Measurements from ENCODE around the gene RBM24. TPM values are rescaled to one million over a fixed set of nuclear protein-coding genes. Genes with fewer than 3 reads are reported as not detected.

The RBM24 gene
- total RNA-seq, 4 donors from 2014 or later = 0.45 to 5.3 (median 1.6) TPM

- whole genome bisulfite sequencing, 2 donors = 16% methylated on average over 1 of the region's 1 CpG
- H3K27me3 ChIP-seq = no peaks in the 10 kb centered on the region
- DNase-seq = no peak
- intact Hi-C loops (cut with DNase I) = no loop called here
- no peak overlapping the region for H3K27ac ChIP-seq
- H3K4me1 ChIP-seq = no peaks in the 10 kb centered on the region
- no peaks in the 10 kb centered on the region for H3K9me3 ChIP-seq
- H3K4me3 ChIP-seq (replicated peaks in 1 of 3) = no peak overlapping the region
- no peaks in the 10 kb centered on the region for H3K36me3 ChIP-seq
- TF ChIP-seq POLR2A (IDR thresholded peaks at IDR 0.05) = no peak
- TF ChIP-seq CTCF (IDR thresholded peaks at IDR 0.05) = no peak
These were observed 39.1 kb upstream of the RBM24 start for GRCh38 chr6:17242087-17242486.

- no peak overlapping the region for H3K4me3 ChIP-seq (replicated peaks in 1 of 3)
- H3K9me3 ChIP-seq = no peaks in the 10 kb centered on the region
- H3K4me1 ChIP-seq = no peaks in the 10 kb centered on the region
- H3K36me3 ChIP-seq = no peaks in the 10 kb centered on the region
- H3K27ac ChIP-seq = no peak overlapping the region
- TF ChIP-seq POLR2A (IDR thresholded peaks at IDR 0.05) = no peak
- no peak for TF ChIP-seq CTCF (IDR thresholded peaks at IDR 0.05)
- intact Hi-C loops (cut with DNase I) = no loop called here
- WGBS, 2 donors = 82 to 93% methylated on average over 2 of the region's 2 CpGs
- no peaks in the 10 kb centered on the region for H3K27me3 ChIP-seq
- no peak for DNase-seq
These were observed 30.9 kb upstream of the RBM24 start for GRCh38 chr6:17250237-17250636.

GRCh38 chr6:17251953-17252352 lies 29.2 kb upstream of the RBM24 start:
- H3K4me1 ChIP-seq = no peaks in the 10 kb centered on the region
- intact Hi-C loops (cut with DNase I) = no loop called here
- no peaks in the 10 kb centered on the region for H3K36me3 ChIP-seq
- TF ChIP-seq CTCF (IDR thresholded peaks at IDR 0.05) = no peak
- no peak overlapping the region for H3K27ac ChIP-seq
- H3K27me3 ChIP-seq = no peaks in the 10 kb centered on the region
- DNase-seq = no peak
- H3K4me3 ChIP-seq (replicated peaks in 1 of 3) = no peak overlapping the region
- H3K9me3 ChIP-seq = no peaks in the 10 kb centered on the region

- WGBS, 2 donors = 76 to 79% methylated on average over 4 of the region's 4 CpGs
- H3K9me3 ChIP-seq = no peaks in the 10 kb centered on the region
- H3K27me3 ChIP-seq = no peaks in the 10 kb centered on the region
- H3K27ac ChIP-seq = no peak overlapping the region
- DNase-seq = no peak
- no peaks in the 10 kb centered on the region for H3K4me1 ChIP-seq
- no peak for TF ChIP-seq CTCF (IDR thresholded peaks at IDR 0.05)
- no peak overlapping the region for H3K4me3 ChIP-seq (replicated peaks in 1 of 3)
- intact Hi-C loops (cut with DNase I) = no loop called here
- H3K36me3 ChIP-seq = no peaks in the 10 kb centered on the region
These were observed 22.4 kb upstream of the RBM24 start for GRCh38 chr6:17258749-17259148.

- intact Hi-C loops (cut with DNase I) = no loop called here
- Histone ChIP-seq H3K4me1 (no peaks in the 10 kb centered on the region), H3K9me3 (no peaks in the 10 kb centered on the region), H3K4me3 (replicated peaks in 1 of 3) (no peak overlapping the region), H3K36me3 (no peaks in the 10 kb centered on the region), H3K27me3 (no peaks in the 10 kb centered on the region), H3K27ac (no peak overlapping the region)
- no peak for DNase-seq
- TF ChIP-seq POLR2A (IDR thresholded peaks at IDR 0.05) (no peak), CTCF (IDR thresholded peaks at IDR 0.05) (no peak)
These were observed 15.6 kb upstream of the RBM24 start for GRCh38 chr6:17265570-17265969.

Data from thyroid gland (tissue), 4 donors.